ENCODE data around the gene ZNF512.
A peak's percentile ranks its signal among the peaks of the same experiment; 100 is the strongest.

ZNF512 gene

GRCh38 chr2:27636766-27637165, 53.9 kb downstream of the ZNF512 start:
- DNase-seq (ENCODE audit: low read depth) = no peak

DNA sequence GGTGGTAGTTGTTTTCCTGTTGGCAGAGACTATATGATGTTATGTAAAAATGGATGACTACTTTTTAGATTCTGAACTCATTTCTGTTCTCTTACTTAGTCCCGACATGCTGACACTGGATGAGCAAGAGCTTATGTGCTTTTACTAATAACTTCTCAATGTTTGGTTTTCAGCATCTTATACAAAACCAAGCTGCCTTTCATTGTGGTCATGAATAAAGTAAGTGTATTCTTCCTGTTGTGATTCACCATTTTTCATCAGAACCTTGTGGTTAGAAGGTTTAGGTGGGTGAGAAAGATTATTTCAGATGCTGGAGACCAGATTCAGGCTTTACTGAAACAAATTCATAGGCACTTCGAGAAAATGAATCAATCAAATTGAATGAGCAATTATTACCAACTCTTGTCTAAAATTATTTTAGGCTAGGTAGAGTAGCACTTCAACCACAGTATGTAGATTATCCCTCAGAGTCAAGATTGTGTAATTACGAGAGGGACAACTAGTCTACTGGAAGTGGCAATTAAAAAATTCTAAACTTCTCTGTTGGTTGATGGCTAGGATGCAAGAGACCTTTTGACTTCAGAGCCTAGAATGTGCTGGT, 55.3 kb downstream of the ZNF512 start:
- peak; percentile 36 for DNase-seq (ENCODE audit: low read depth)

DNA sequence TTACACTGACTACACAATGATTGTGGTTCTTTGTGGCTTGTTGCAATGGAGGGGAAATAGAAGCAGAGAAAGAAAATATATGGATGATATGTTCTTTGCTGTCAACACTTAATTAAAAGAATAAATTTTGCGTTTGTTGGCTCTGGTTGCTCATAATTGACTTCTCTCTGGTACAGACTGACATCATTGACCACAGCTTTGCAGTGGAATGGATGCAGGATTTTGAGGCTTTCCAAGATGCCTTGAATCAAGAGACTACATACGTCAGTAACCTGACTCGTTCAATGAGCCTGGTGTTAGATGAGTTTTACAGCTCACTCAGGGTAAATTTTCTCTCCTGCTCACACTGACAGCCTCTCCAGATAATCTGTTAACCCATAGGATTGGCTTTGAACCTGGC, 55.9 kb downstream of the ZNF512 start:
- peak; percentile 54 for DNase-seq (ENCODE audit: low read depth)

DNA sequence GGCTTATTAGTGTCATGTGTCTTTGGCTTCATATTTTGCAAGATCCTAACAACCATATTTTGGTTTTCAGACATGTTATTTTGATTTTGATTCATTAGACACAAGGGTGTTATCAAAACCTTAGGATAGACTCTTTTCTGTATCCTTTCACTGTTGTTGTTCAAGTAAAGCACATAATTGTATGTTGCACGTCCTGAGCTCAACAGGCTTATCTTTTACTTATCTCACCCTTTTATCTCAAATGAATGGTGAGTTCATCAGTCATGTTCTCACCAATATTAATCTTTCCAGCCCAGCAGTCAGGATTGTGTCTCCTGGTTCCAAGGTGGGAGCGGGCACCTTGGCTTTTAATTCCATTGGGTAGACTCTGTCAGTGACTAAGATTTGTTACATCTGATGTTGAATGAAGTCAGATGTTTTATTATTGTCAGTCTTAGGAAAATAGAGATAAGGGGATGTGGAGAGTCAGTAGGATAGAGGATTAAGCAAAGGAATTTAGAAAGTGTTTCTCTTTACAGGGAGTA, 57.9 kb downstream of the ZNF512 start:
- no peak for DNase-seq (ENCODE audit: low read depth)

DNA sequence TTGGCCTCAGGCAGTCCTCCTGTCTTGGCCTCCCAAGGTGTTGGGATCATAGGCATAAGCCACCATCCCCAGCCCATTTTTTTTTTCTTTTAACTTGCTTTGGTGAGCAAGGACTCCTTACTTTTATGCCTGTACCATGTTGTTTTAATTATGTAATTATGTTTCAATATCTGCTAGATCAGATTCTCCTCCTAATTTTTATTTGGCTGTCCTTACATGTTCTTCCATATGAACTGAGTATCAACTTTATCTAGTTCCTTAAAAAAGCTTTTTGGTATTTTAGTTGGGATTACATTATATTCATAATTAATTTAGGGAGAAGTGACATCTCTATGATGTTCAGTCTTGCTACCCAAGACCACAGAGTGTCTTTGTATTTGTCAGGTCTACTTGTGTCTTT, 62.4 kb downstream of the ZNF512 start:
- DNase-seq (ENCODE audit: low read depth) = no peak

DNA sequence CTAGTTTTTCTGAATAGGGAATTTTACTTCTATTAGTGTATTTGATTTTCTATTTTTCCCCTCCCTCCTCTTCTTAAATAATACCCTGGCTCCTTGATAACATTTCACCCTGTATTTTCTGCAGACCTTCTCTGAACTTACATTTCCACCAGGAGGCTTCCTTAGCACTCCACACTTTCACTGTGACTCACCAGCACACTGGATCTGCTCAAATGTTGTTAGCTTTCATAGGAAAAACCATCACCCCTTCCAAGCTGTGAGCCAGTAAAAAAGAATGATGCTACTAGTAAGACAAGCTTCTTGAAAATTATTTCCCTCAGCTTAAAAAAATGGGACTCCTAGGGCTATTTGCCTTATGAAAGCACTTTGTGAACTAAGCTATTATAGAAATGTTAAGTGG, 64.4 kb downstream of the ZNF512 start:
- DNase-seq (ENCODE audit: low read depth) = peak; percentile 45

DNA sequence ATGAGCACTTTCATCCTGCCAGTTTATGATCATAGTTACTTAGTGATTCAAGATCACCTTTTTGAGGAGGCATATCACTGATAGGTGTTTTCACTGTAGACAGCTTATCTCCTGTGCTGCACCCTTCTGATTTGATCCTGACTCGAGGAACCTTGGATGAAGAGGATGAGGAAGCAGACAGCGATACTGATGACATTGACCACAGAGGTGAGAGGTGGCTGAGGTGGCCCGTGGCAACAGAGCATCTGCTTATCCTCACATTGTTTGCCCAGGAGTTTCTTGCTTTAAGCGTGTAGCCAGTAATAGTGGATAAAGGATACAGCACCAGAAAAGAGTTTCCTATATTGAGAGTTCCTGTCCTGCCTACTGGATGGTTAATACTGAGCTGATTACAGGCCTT, 64.9 kb downstream of the ZNF512 start:
- no peak for DNase-seq (ENCODE audit: low read depth)

DNA sequence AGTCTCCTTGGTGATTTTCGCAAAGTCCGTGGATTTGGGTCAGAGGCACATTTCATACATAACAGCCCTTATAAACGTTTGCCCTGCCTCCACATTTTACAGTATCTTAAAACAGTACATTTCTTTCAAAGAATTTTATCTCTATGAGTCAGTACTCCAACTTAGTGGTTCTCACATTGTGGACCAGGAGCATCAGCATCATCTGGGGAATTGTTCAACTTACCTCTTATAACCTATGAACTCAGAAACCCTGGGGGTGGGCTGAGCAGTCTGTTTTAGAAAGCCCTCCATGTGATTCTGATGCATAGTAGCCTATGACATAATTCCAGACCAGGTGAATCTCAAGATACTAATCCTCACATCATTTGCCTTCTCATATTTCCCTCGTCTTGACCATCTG, 68.2 kb downstream of the ZNF512 start:
- DNase-seq (ENCODE audit: low read depth) = no peak

- DNase-seq (ENCODE audit: low read depth) = no peak
These were observed 69.5 kb downstream of the ZNF512 start for GRCh38 chr2:27652341-27652740.

GRCh38 chr2:27652790-27653189, 69.9 kb downstream of the ZNF512 start:
- no peak for DNase-seq (ENCODE audit: low read depth)

DNA sequence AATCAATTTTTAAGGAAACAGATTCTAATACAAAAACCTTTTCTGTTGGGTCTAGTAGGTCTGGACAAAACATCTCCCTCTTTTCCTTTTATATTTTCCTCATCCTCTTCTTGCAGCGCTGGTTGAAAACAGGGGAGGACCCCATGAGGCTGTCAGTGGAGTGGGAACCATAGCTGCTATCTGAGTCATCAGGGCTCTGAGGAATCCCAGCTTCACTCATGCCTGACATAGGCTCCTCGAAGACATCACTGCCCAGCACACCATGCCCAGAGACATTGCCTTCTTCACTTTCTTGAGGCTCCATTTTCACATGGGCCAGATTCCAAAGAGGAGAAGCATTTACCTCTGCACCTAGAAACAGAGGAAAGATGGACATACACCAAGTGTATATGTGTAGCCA, 70.6 kb downstream of the ZNF512 start:
- DNase-seq (ENCODE audit: low read depth) = peak; percentile 22

DNA sequence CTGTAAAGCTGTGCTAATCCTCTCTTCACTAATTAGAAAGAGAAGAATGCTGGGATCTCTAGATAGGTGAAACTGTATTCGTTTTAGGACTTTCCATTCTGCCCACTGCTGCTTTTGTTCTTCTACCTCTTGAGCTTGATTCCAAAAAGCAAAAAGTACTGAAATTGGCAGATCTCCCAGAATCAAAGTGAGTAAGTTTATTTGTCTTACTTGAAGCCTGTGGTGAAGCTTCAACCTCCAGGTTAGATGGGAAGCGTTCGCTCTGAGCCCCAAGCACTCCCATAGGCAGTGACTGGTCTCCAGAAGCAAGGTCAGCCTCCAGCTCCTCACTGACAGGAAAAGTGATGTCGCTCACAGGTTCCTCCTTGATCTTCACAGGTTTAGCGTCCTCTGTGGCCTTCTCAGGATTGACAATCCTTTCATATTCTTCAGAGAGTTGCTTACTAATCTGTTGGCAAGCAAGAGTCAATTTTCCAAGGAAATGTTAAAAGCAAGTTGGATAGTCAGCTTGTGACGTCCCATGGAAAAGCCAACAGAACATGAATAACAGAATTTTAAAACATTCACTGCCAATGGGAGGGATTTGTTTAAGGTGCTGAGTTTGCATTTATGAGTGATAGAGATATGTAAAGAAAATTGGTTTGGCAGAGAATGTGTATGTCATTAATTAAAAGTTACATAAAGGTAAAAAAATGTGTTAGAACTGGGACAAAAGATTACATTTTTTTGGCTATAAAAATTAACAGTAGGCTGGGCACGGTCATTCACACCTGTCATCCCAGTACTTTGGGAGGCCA, 72.5 kb downstream of the ZNF512 start:
- DNase-seq (ENCODE audit: low read depth) = peak; percentile 46

GRCh38 chr2:27661371-27661770, 78.5 kb downstream of the ZNF512 start:
- DNase-seq (ENCODE audit: low read depth) = no peak

DNA sequence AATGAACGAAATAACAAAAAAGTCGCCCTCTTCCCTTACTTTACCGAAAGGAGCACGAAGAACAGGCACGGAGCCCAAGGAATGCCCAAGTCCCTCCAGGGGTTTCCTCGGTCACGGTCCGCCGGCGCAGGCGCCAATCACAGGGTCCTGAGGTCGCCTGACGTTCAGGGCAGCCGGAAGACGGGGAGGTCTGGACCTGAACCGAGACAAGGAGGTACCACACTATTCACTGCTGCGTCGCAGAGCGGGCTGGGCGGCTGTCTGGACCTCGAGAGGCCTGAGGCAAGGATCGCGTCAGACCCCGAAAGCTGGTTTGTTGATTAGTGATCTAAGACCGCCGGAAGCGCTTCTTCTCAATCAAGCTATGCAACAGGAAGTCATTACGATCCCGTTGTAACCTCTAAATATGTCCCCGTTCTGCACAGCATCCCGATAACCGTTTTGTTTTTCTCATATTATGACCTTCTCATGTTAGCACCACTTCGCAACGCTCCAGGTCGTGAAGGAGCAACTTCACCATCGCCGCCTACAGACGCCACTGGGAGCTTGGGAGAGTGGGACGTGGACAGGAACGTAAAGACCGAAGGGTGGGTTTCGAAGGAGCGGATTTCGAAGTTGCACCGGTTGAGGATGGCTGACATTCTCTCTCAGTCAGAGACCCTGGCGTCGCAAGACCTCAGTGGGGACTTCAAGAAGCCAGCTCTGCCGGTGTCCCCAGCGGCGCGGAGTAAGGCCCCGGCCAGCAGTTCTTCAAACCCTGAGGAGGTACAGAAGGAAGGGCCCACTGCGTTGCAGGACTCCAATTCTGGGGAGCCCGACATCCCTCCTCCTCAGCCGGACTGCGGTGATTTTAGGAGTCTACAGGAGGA, 80.7 kb downstream of the ZNF512 start, which contains the start of the genes SLC4A1AP and SUPT7L:
Gene SLC4A1AP, plus strand, starts transcription at position 605 of the 869 bp plus-strand sequence. Its CDS starts 26 bp downstream, at position 631.
Gene SUPT7L, minus strand, starts transcription at position 330 of the 869 bp plus-strand sequence. CDS start 1,422 bp downstream, outside the sequence.
- peak; percentile 87 for DNase-seq (ENCODE audit: low read depth)

DNA sequence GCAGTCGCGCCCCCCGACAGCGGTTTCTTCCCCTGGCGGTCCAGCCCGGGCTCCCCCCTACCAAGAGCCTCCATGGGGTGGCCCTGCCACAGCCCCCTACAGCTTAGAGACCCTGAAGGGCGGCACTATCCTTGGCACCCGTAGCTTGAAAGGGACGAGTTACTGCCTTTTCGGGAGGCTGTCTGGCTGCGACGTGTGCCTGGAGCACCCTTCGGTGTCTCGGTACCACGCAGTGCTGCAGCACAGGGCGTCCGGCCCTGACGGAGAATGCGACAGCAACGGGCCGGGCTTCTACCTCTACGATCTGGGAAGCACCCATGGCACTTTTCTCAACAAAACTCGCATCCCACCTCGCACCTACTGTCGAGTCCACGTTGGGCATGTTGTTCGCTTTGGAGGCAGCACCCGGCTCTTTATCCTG, 81.3 kb downstream of the ZNF512 start:
- DNase-seq (ENCODE audit: low read depth) = no peak

DNA sequence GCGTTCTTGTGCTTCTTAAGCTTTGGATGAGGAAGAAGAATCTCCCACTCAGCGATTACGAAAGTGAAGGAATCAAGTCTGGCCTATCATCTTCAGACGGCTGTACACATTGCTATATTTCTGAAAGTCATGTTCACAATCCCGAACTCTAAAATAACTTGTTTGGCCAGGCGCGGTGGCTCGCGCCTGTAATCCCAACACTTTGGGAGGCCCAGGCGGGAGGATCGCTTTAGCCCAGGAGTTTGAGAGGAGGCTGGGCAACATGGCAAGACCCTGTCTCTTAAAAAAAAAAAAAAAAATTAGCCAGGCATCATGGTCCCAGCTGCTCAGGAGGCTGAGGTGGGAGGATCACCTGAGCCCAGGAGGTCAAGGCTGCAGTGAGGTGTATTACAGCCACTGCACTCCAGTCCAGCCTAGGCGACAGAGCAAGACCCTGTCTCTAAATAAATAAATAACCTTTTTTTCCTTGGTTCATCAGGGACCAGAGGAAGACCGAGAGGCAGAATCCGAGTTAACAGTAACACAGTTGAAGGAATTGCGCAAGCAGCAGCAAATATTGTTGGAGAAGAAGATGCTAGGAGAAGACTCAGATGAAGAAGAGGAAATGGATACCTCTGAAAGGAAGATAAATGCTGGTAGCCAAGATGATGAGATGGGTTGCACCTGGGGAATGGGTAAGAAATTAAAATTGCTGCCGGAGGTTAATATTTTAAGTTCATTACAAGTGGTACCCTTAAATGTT, 82.0 kb downstream of the ZNF512 start:
- DNase-seq (ENCODE audit: low read depth) = no peak

DNA sequence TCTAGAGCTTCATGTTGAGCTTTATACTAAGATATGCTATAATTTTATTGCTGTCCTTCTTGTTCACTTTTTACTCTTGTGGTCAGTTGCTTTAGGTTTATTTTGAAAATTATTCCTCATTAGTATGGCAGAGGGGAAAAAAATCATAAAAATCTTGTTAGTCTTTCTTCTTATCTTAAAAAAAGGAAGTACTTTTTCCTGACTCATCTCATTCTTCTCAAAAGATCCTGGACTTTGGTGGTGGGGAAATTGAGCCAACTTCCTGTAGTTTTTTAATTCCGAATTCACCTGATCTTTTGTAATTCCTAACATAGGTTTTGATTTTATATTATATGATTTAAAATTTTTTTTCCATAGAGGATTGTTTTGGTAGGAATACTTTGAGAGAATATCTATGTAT, 84.6 kb downstream of the ZNF512 start:
- no peak for DNase-seq (ENCODE audit: low read depth)

- no peak for DNase-seq (ENCODE audit: low read depth)
These were observed 88.4 kb downstream of the ZNF512 start for GRCh38 chr2:27671235-27671634.

All from EH (cell line).